GM12878 (cell line): ENCODE results near the gene PHEX. TPM values are rescaled to one million over a fixed set of nuclear protein-coding genes. Genes with fewer than 3 reads are reported as not detected.

Source experiments
- ATAC-seq: fragments of 200-7000 bp; cut with Tn5 transposase; 3 replicates; pipeline ENCODE4 v1.9.1; 2020; ENCODE audit warnings: mild to moderate bottlenecking, moderate library complexity
- BruUV-seq: library from RNA; stranded (reverse); fragments of 400-500 nt; replicated peaks from 2 replicates; lab custom pipeline; 2021; lab: Mats Ljungman, UMichigan
- CTCF ChIA-PET: fragments of 300-600 bp; sonication (Branson Sonifier 250); formaldehyde crosslinking; extraction: SDS; loops from one replicate; lab custom pipeline; 2021; ENCODE audit warnings: inconsistent platforms; lab: Yijun Ruan, JAX
- POLR2A ChIA-PET: fragments of 350-600 bp; formaldehyde crosslinking; extraction: SDS; loops from one replicate; lab custom pipeline; 2021; ENCODE audit warnings: inconsistent platforms; lab: Charles Lee
- RAD21 ChIA-PET: fragments of 300-600 bp; sonication (Branson Sonifier 250); formaldehyde crosslinking; loops from one replicate; lab custom pipeline; 2023; ENCODE audit warnings: antibody characterized with exemption; ENCODE audit not compliant: unreplicated experiment; lab: Charles Lee
- SMC1A ChIA-PET: fragments of 300-600 bp; sonication (Branson Sonifier 250); formaldehyde crosslinking; loops from one replicate; lab custom pipeline; 2023; ENCODE audit not compliant: unreplicated experiment, uncharacterized antibody; lab: Charles Lee
- DNase-seq: peaks from one replicate; pipeline ENCODE4 v3.0.0-alpha.2; 2011; ENCODE audit warnings: low read depth, low spot score
- FAIRE-seq: peaks from 3 replicates; lab custom pipeline; 2011; peaks lifted over from hg19 to GRCh38; lab: Jason Lieb, UNC
- H2AFZ ChIP-seq: 2 replicates; pipeline ENCODE4 v1.6.0; 2011; ENCODE audit warnings: low read depth, low read length, control low read depth; ENCODE audit not compliant: control insufficient read depth
- H3K27ac ChIP-seq: 2 replicates; pipeline ENCODE4 v1.5.1; 2011; ENCODE audit warnings: control low read depth; ENCODE audit not compliant: control insufficient read depth, insufficient read depth
- H3K27me3 ChIP-seq, 2 experiments: replicated peaks in 1 of 2; 2 replicates each; pipeline versions ENCODE4 v1.6.0 to v1.6.1; 2011; ENCODE audit warnings: low read length in 1 of 2; ENCODE audit not compliant: control insufficient read depth in 2 of 2, insufficient read depth in 2 of 2
- H3K36me3 ChIP-seq, 2 experiments: 2 replicates each; pipeline ENCODE4 v1.5.1; 2011; ENCODE audit warnings: low read length in 1 of 2; ENCODE audit not compliant: control insufficient read depth in 2 of 2, insufficient read depth in 2 of 2
- H3K4me1 ChIP-seq: 2 replicates; pipeline ENCODE4 v1.6.1; 2011; ENCODE audit warnings: mild to moderate bottlenecking, low read length, moderate library complexity, mixed read lengths; ENCODE audit not compliant: control insufficient read depth, insufficient read depth
- H3K4me2 ChIP-seq: 2 replicates; pipeline ENCODE4 v1.6.0; 2011; ENCODE audit warnings: control low read depth; ENCODE audit not compliant: control insufficient read depth, insufficient read depth
- H3K4me3 ChIP-seq: fragments of 200-600 bp; sonication (generic); 2 replicates; pipeline ENCODE4 v1.5.1; 2016
- H3K79me2 ChIP-seq: 2 replicates; pipeline ENCODE4 v1.6.0; 2011; ENCODE audit warnings: low read length; ENCODE audit not compliant: control insufficient read depth, insufficient read depth
- H3K9ac ChIP-seq: 2 replicates; pipeline ENCODE4 v1.8.0; 2011; ENCODE audit warnings: low read length, control low read depth, mixed read lengths; ENCODE audit not compliant: control insufficient read depth, insufficient read depth
- H3K9me3 ChIP-seq: replicated peaks from 3 replicates; pipeline ENCODE4 v1.5.1; 2011; ENCODE audit warnings: mild to moderate bottlenecking, low read length; ENCODE audit not compliant: control insufficient read depth, insufficient read depth
- H4K20me1 ChIP-seq: 2 replicates; pipeline ENCODE4 v1.6.0; 2011; ENCODE audit not compliant: control insufficient read depth, insufficient read depth
- ASH2L ChIP-seq: fragments of 300-600, 200-600 bp; sonication (generic); IDR thresholded peaks from 2 replicates; pipeline ENCODE4 v1.6.1; 2017; ENCODE audit warnings: low read depth, mild to moderate bottlenecking, borderline replicate concordance
- CEBPB ChIP-seq, 2 experiments: fragments of 150-350 bp in 1 of 2; IDR thresholded peaks; 2 replicates each; pipeline ENCODE4 v1.6.1; 2012 to 2014; ENCODE audit warnings: low read depth in 2 of 2, low read length in 2 of 2, borderline replicate concordance in 1 of 2, inconsistent platforms in 1 of 2
- JUND ChIP-seq: IDR thresholded peaks from 2 replicates; pipeline ENCODE4 v1.6.1; 2012; ENCODE audit warnings: low read depth, mild to moderate bottlenecking, low read length, improper control_type of control experiment, moderate library complexity
- MXI1 ChIP-seq: fragments of 150-350 bp; IDR thresholded peaks from 2 replicates; pipeline ENCODE4 v1.6.1; 2011; ENCODE audit warnings: low read depth, mild to moderate bottlenecking, inconsistent platforms, low read length, improper control_type of control experiment
- NBN ChIP-seq: fragments of 450-650 bp; IDR thresholded peaks from 2 replicates; pipeline ENCODE4 v1.6.1; 2016
- NFXL1 ChIP-seq: fragments of 450-650 bp; IDR thresholded peaks from 2 replicates; pipeline ENCODE4 v1.6.1; 2017; ENCODE audit warnings: antibody characterized with exemption, mild to moderate bottlenecking, borderline replicate concordance
- NRF1 ChIP-seq: conservative IDR thresholded peaks from 2 replicates; pipeline ENCODE4 v1.6.1; 2011; ENCODE audit warnings: mild to moderate bottlenecking, low read depth, low read length, improper control_type of control experiment
- PAX5 ChIP-seq: IDR thresholded peaks from 2 replicates; pipeline ENCODE4 v1.6.1; 2011; ENCODE audit warnings: low read depth, low read length, borderline replicate concordance
- SMAD5 ChIP-seq: IDR thresholded peaks from 2 replicates; pipeline ENCODE4 v1.6.1; 2016; ENCODE audit warnings: antibody characterized with exemption, low read depth
- STAT1 ChIP-seq: fragments of 450-650 bp; conservative IDR thresholded peaks from 2 replicates; pipeline ENCODE4 v1.6.1; 2014; ENCODE audit warnings: antibody characterized with exemption, mild to moderate bottlenecking
- ZBED1 ChIP-seq: IDR thresholded peaks from 2 replicates; pipeline ENCODE4 v1.6.1; 2016; ENCODE audit warnings: borderline replicate concordance
- WGBS: methylation state at CpG from one replicate; pipeline ENCODE4 v1.1.6; 2016; ENCODE audit warnings: low lambda C conversion rate; ENCODE audit not compliant: insufficient replicate concordance, insufficient coverage; ENCODE audit errors: missing lambda C conversion rate; 5-methylcytosine and 5-hydroxymethylcytosine counted together
- in situ Hi-C: fragments of 300-500 bp; cut with MboI; formaldehyde crosslinking; loops from 9 replicates; pipeline ENCODE4 v1.14.3; 2018; ENCODE audit warnings: mixed read lengths
- intact Hi-C: fragments of 100-400 bp; cut with micrococcal nuclease; formaldehyde crosslinking; loops from one replicate; pipeline ENCODE4 v1.14.2; 2022; ENCODE audit not compliant: unreplicated experiment
- polyA plus RNA-seq, 11 experiments: library from polyadenylated mRNA; depleted of rRNA in 4 of 11; unstranded in 6 of 11; stranded (reverse) in 5 of 11; fragments of >200 nt; fragmentation: Nextera tagmentation in 4 of 11; fragmentation: Illumina TruSeq in 1 of 11; extraction: Ambion mirVana in 4 of 11; extraction: Trizol in 1 of 11; gene quantifications; 1 replicate in 1 of 11; 2 replicates in 10 of 11; pipeline versions ENCODE4 v1.2.1 to v1.2.3, GENCODE V29; 2011 to 2016; ENCODE audit warnings: inconsistent platforms in 2 of 11, missing spikeins in 2 of 11, low read depth in 1 of 11
- total RNA-seq, 4 experiments: library from RNA; depleted of rRNA in 3 of 4; stranded (reverse); fragments of >200 nt in 3 of 4; fragmentation: Illumina TruSeq in 1 of 4; extraction: Trizol in 1 of 4; gene quantifications; 2 replicates each; pipeline versions ENCODE4 v1.2.1 to v1.2.3, GENCODE V29; 2013 to 2021
- TF ChIP-seq, protein P1 (sequence below): fragments of 150-350 bp; IDR thresholded peaks from 2 replicates; pipeline ENCODE4 v1.6.1; 2014; ENCODE audit warnings: mild to moderate bottlenecking, low read depth, low read length
- TF ChIP-seq, protein P2 (sequence below): fragments of 450-650 bp; IDR thresholded peaks from 2 replicates; pipeline ENCODE4 v1.6.1; 2016; ENCODE audit warnings: mild to moderate bottlenecking, moderate library complexity, borderline replicate concordance

Gene PHEX
- total and polyA plus RNA-seq, 10 of the 15 experiments (the other 5 are each of a cell fraction or from before 2014, with no cell fraction given), result 0.12 to 97.2 (median 0.55) TPM

DNA sequence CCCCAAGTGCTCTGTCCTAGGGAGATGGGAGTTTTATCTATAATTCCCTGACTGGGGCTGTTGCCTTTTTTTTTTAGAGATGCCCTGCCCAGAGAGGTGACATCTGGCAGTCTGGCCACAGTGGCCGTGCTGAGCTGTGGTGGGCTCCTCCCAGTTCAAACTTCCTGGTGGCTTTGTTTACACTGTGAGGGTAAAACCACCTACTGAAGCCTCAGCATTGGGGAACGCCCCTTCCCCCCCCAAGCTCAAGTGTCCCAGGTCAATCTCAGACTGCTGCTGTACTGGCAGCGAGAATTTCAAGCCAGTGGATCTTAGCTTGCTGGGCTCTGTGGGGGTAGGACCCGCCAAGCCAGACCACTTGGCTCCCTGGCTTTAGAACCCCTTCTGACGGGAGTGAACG, 202.3 kb downstream of the PHEX start:
- Histone ChIP-seq H3K4me2 (no peak overlapping the region), H3K9me3 (no peaks in the 10 kb centered on the region), H3K4me1 (no peaks in the 10 kb centered on the region), H3K27ac (no peak overlapping the region), H3K9ac (no peak overlapping the region), H3K4me3 (no peak overlapping the region), H3K79me2 (no peaks in the 10 kb centered on the region), H4K20me1 (no peaks in the 10 kb centered on the region), H2AFZ (no peak overlapping the region), H3K36me3 (no peaks in the 10 kb centered on the region), H3K27me3 (no peaks in the 10 kb centered on the region)
- FAIRE-seq (no peak), DNase-seq (no peak), ATAC-seq (no peak)
- intact Hi-C loops, result no loop called here
- no peak for TF ChIP-seq NRF1
- TF ChIP-seq SMAD5, result no peak
- TF ChIP-seq NFXL1, result no peak
- TF ChIP-seq JUND, result no peak
- TF ChIP-seq, protein P1, sequence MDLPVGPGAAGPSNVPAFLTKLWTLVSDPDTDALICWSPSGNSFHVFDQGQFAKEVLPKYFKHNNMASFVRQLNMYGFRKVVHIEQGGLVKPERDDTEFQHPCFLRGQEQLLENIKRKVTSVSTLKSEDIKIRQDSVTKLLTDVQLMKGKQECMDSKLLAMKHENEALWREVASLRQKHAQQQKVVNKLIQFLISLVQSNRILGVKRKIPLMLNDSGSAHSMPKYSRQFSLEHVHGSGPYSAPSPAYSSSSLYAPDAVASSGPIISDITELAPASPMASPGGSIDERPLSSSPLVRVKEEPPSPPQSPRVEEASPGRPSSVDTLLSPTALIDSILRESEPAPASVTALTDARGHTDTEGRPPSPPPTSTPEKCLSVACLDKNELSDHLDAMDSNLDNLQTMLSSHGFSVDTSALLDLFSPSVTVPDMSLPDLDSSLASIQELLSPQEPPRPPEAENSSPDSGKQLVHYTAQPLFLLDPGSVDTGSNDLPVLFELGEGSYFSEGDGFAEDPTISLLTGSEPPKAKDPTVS, result no peak
- TF ChIP-seq ASH2L, result no peak
- TF ChIP-seq STAT1, result no peak
- TF ChIP-seq NBN, result no peak
- no peak for TF ChIP-seq ZBED1
- TF ChIP-seq PAX5, result no peak
- TF ChIP-seq CEBPB (IDR thresholded peaks at IDR 0.05; ENCODE audit: borderline replicate concordance in 1 of 2, low read depth in 2 of 2, low read length in 2 of 2), result no peak
- no peak for TF ChIP-seq MXI1
- TF ChIP-seq, protein P2, sequence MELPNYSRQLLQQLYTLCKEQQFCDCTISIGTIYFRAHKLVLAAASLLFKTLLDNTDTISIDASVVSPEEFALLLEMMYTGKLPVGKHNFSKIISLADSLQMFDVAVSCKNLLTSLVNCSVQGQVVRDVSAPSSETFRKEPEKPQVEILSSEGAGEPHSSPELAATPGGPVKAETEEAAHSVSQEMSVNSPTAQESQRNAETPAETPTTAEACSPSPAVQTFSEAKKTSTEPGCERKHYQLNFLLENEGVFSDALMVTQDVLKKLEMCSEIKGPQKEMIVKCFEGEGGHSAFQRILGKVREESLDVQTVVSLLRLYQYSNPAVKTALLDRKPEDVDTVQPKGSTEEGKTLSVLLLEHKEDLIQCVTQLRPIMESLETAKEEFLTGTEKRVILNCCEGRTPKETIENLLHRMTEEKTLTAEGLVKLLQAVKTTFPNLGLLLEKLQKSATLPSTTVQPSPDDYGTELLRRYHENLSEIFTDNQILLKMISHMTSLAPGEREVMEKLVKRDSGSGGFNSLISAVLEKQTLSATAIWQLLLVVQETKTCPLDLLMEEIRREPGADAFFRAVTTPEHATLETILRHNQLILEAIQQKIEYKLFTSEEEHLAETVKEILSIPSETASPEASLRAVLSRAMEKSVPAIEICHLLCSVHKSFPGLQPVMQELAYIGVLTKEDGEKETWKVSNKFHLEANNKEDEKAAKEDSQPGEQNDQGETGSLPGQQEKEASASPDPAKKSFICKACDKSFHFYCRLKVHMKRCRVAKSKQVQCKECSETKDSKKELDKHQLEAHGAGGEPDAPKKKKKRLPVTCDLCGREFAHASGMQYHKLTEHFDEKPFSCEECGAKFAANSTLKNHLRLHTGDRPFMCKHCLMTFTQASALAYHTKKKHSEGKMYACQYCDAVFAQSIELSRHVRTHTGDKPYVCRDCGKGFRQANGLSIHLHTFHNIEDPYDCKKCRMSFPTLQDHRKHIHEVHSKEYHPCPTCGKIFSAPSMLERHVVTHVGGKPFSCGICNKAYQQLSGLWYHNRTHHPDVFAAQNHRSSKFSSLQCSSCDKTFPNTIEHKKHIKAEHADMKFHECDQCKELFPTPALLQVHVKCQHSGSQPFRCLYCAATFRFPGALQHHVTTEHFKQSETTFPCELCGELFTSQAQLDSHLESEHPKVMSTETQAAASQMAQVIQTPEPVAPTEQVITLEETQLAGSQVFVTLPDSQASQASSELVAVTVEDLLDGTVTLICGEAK, result no peak
- BruUV-seq, result no TSS peak
- RAD21 ChIA-PET, result no interaction called here
- SMC1A ChIA-PET, result interaction anchor here (0.9 kb wide), 1 partner anchor 15 kb away, joined by 3 read pairs; no protein-coding TSS in a partner anchor
- in situ Hi-C loops, result no loop called here
- POLR2A ChIA-PET, result no interaction called here
- WGBS, result 15% methylated on average over 5 of the region's 6 CpGs
- CTCF ChIA-PET, result interaction anchor here (0.6 kb wide), 1 partner anchor 48 kb away, joined by 3 read pairs; no protein-coding TSS in a partner anchor
